Endothelial cell (in vitro differentiated cells): ENCODE measurements around the gene SLC12A8. TPM values are rescaled to one million over a fixed set of nuclear protein-coding genes. Genes with fewer than 3 reads are reported as not detected.
A peak's percentile ranks its signal among the peaks of the same experiment; 100 is the strongest.

Experiments used
- DNase-seq: peaks from one replicate; pipeline ENCODE4 v3.0.0; 2021; ENCODE audit warnings: low spot score
- H3K27ac Mint-ChIP-seq: one replicate; pipeline ENCODE4 v1.8.0; 2021; ENCODE audit warnings: mixed read lengths, inconsistent platforms; ENCODE audit not compliant: unreplicated experiment
- H3K27me3 Mint-ChIP-seq: one replicate; pipeline ENCODE4 v1.8.0; 2021; ENCODE audit warnings: mild to moderate bottlenecking, moderate library complexity, mixed read lengths, inconsistent platforms; ENCODE audit not compliant: unreplicated experiment
- H3K36me3 Mint-ChIP-seq: one replicate; pipeline ENCODE4 v1.8.0; 2021; ENCODE audit warnings: mild to moderate bottlenecking, low read depth, mixed read lengths, inconsistent platforms; ENCODE audit not compliant: unreplicated experiment
- H3K4me1 Mint-ChIP-seq: one replicate; pipeline ENCODE4 v1.8.0; 2021; ENCODE audit warnings: mild to moderate bottlenecking, mixed read lengths, inconsistent platforms; ENCODE audit not compliant: unreplicated experiment
- H3K4me3 Mint-ChIP-seq: one replicate; pipeline ENCODE4 v1.8.0; 2021; ENCODE audit warnings: mild to moderate bottlenecking, mixed read lengths, inconsistent platforms; ENCODE audit not compliant: unreplicated experiment
- H3K9me3 Mint-ChIP-seq: one replicate; pipeline ENCODE4 v1.8.0; 2021; ENCODE audit warnings: mixed read lengths, inconsistent platforms; ENCODE audit not compliant: unreplicated experiment
- CTCF ChIP-seq: fragments of 200-600 bp; sonication (generic); IDR thresholded peaks from one replicate; pipeline ENCODE4 v1.5.0; 2021; ENCODE audit warnings: antibody characterized with exemption; ENCODE audit not compliant: unreplicated experiment
- total RNA-seq: library from RNA; stranded (reverse); fragmentation: NEBNext Ultra II Directional; extraction: Animal tissue kit (Norgen Biotek cat#: 25700); gene quantifications from one replicate; pipeline ENCODE4 v1.2.1, GENCODE V29; 2021; ENCODE audit not compliant: unreplicated experiment

Gene SLC12A8
- total RNA-seq, 1 donor from 2014 or later: 0.54 TPM

GRCh38 chr3:125053304-125053699, 159.2 kb downstream of the SLC12A8 start:
- DNase-seq: no peak
- Mint-ChIP-seq H3K36me3 (peaks cover 11% of the 10 kb centered on the region), H3K4me3 (no peak overlapping the region), H3K27me3 (peaks cover 8% of the 10 kb centered on the region), H3K4me1 (peaks cover 40% of the 10 kb centered on the region), H3K27ac (no peak overlapping the region), H3K9me3 (no peaks in the 10 kb centered on the region)
- no peak for TF ChIP-seq CTCF

GRCh38 chr3:125052624-125053303, 159.8 kb downstream of the SLC12A8 start:
- peaks cover 13% of the 10 kb centered on the region for H3K36me3 Mint-ChIP-seq
- peaks cover 40% of the 10 kb centered on the region for H3K4me1 Mint-ChIP-seq
- peaks cover 8% of the 10 kb centered on the region for H3K27me3 Mint-ChIP-seq
- no peaks in the 10 kb centered on the region for H3K9me3 Mint-ChIP-seq
- H3K4me3 Mint-ChIP-seq: peak overlapping the region; percentile 28
- DNase-seq: no peak
- peak overlapping the region; percentile 86 for H3K27ac Mint-ChIP-seq
- TF ChIP-seq CTCF: no peak

- Mint-ChIP-seq H3K4me1 (peaks cover 40% of the 10 kb centered on the region), H3K4me3 (peak overlapping the region; percentile 28), H3K27ac (peak overlapping the region; percentile 86), H3K36me3 (peaks cover 14% of the 10 kb centered on the region), H3K9me3 (no peaks in the 10 kb centered on the region), H3K27me3 (peaks cover 8% of the 10 kb centered on the region)
- no peak for DNase-seq
- no peak for TF ChIP-seq CTCF
Measured at GRCh38 chr3:125051715-125052581, 160.6 kb downstream of the SLC12A8 start.

GRCh38 chr3:125051205-125051604, 161.3 kb downstream of the SLC12A8 start:
- Mint-ChIP-seq H3K36me3 (peaks cover 14% of the 10 kb centered on the region), H3K9me3 (no peaks in the 10 kb centered on the region), H3K4me3 (no peak overlapping the region), H3K4me1 (peaks cover 40% of the 10 kb centered on the region), H3K27me3 (peaks cover 8% of the 10 kb centered on the region), H3K27ac (peak overlapping the region; percentile 77)
- no peak for DNase-seq
- TF ChIP-seq CTCF: no peak
